Measurements from ENCODE around the gene CCNJ.
"Not testable (repeated sequence)": the region's sequence is repeated elsewhere in the genome, so short reads cannot be mapped to it uniquely, and the experiment has no call there.

DNA sequence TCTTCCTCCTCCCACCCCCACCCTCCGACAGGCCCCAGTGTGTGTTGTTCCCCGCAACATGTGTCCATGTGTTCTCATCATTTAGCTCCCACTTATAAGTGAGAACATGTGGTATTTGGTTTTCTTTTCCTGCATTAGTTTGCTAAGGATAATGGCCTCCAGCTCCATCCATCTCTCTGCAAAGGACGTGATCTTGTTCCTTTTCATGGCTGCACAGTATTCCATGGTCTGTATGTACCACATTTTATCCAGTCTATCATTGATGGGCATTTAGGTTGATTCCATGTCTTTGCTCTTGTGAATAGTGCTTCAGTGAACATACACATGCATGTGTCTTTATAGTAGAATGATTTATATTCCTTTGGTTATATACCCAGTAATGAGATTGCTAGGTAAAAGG lies 4.5 kb downstream of the CCNJ start:
- TF ChIP-seq EZH2 (IDR thresholded peaks at IDR 0.05); POLR2AphosphoS5 (IDR thresholded peaks at IDR 0.05; ENCODE audit: borderline replicate concordance, low read depth, low read length): not testable (repeated sequence)
